Karpas-422 (cell line): ENCODE results near the gene TEX38. TPM values are rescaled to one million over a fixed set of nuclear protein-coding genes. Genes with fewer than 3 reads are reported as not detected.

ENCODE experiments used
- DNase-seq: peaks from one replicate; pipeline ENCODE4 v3.0.0-alpha.2; 2015
- H2AFZ ChIP-seq: fragments of 200-600 bp; sonication (generic); 2 replicates; pipeline ENCODE4 v1.6.1; 2014; ENCODE audit warnings: antibody characterized with exemption, low read length, mixed read lengths
- H3K27ac ChIP-seq: fragments of 200-600 bp; sonication (generic); 2 replicates; pipeline ENCODE4 v1.5.1; 2014; ENCODE audit warnings: mild to moderate bottlenecking, low read length, moderate library complexity
- H3K27me3 ChIP-seq: fragments of 200-600 bp; sonication (generic); 2 replicates; pipeline ENCODE4 v1.6.1; 2014; ENCODE audit warnings: low read length, mixed read lengths
- H3K36me3 ChIP-seq: fragments of 200-600 bp; sonication (generic); 2 replicates; pipeline ENCODE4 v1.6.1; 2014; ENCODE audit warnings: low read length, mixed read lengths; ENCODE audit not compliant: insufficient read depth
- H3K4me1 ChIP-seq: fragments of 200-600 bp; sonication (generic); 2 replicates; pipeline ENCODE4 v1.6.1; 2014; ENCODE audit warnings: mild to moderate bottlenecking, low read length, mixed read lengths
- H3K4me2 ChIP-seq: fragments of 200-600 bp; sonication (generic); 2 replicates; pipeline ENCODE4 v1.6.1; 2014; ENCODE audit warnings: low read length, low read depth, mild to moderate bottlenecking; ENCODE audit not compliant: poor library complexity, severe bottlenecking
- H3K4me3 ChIP-seq: fragments of 200-600 bp; sonication (generic); 2 replicates; pipeline ENCODE4 v1.5.1; 2014; ENCODE audit warnings: mild to moderate bottlenecking, antibody characterized with exemption, low read length, mixed read lengths
- H3K79me2 ChIP-seq: fragments of 200-600 bp; sonication (generic); 2 replicates; pipeline ENCODE4 v1.6.1; 2014; ENCODE audit warnings: mild to moderate bottlenecking, low read length, mixed read lengths
- H3K9ac ChIP-seq: fragments of 200-600 bp; sonication (generic); 2 replicates; pipeline ENCODE4 v1.6.0; 2014; ENCODE audit warnings: low read length
- H3K9me2 ChIP-seq: fragments of 200-600 bp; sonication (generic), shearing (Covaris generic); replicated peaks from 2 replicates; pipeline ENCODE4 v1.6.0; 2014; ENCODE audit warnings: mild to moderate bottlenecking, low read length, moderate library complexity; ENCODE audit not compliant: insufficient read depth
- H3K9me3 ChIP-seq: fragments of 300-700, 200-600 bp; sonication (generic); 2 replicates; pipeline ENCODE4 v1.6.1; 2014; ENCODE audit warnings: low read length, mixed read lengths
- H4K20me1 ChIP-seq: fragments of 200-600 bp; sonication (generic); 2 replicates; pipeline ENCODE4 v1.6.1; 2014; ENCODE audit warnings: mild to moderate bottlenecking, antibody characterized with exemption, low read length, low read depth; ENCODE audit not compliant: insufficient read depth
- total RNA-seq: library from RNA; depleted of rRNA; stranded (reverse); fragments of >200 nt; shearing (Covaris generic); gene quantifications from 2 replicates; pipeline ENCODE4 v1.2.3, GENCODE V29; 2014; ENCODE audit warnings: low replicate concordance

TEX38 gene
- total RNA-seq, 1 experiment from 2014 or later: 0.37 TPM

DNA sequence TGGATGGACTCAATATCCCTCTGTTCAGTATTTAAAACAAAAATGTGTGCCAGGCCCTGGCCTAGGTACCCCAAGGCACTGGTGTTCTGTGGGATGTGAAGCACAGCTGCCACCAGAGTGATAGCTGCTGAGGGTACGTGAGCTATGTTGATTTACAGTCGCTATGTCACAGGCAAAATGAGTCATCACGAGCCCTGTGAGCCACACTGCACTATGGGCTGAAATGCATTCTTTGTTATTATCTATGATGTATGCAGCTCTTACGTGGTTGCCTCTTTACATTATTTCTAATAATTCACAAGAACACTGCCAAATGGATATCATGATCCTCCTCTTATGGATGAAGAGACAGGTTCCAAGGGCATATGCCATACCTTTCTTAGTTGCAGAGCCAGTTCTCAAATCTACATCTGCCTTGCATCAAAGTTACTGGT is 2.1 kb downstream of the TEX38 start:
- peaks cover 2% of the 10 kb centered on the region for H3K4me1 ChIP-seq
- H3K4me2 ChIP-seq: no peak overlapping the region
- H3K9ac ChIP-seq: no peak overlapping the region
- no peak overlapping the region for H3K27ac ChIP-seq
- H3K9me3 ChIP-seq: no peaks in the 10 kb centered on the region
- no peak for DNase-seq
- no peaks in the 10 kb centered on the region for H3K9me2 ChIP-seq
- no peak overlapping the region for H2AFZ ChIP-seq
- no peaks in the 10 kb centered on the region for H4K20me1 ChIP-seq
- H3K36me3 ChIP-seq: peaks cover 11% of the 10 kb centered on the region; the same call in 1 of the 2 replicates
- H3K79me2 ChIP-seq: no peaks in the 10 kb centered on the region
- H3K4me3 ChIP-seq: no peak overlapping the region
- H3K27me3 ChIP-seq: no peaks in the 10 kb centered on the region

DNA sequence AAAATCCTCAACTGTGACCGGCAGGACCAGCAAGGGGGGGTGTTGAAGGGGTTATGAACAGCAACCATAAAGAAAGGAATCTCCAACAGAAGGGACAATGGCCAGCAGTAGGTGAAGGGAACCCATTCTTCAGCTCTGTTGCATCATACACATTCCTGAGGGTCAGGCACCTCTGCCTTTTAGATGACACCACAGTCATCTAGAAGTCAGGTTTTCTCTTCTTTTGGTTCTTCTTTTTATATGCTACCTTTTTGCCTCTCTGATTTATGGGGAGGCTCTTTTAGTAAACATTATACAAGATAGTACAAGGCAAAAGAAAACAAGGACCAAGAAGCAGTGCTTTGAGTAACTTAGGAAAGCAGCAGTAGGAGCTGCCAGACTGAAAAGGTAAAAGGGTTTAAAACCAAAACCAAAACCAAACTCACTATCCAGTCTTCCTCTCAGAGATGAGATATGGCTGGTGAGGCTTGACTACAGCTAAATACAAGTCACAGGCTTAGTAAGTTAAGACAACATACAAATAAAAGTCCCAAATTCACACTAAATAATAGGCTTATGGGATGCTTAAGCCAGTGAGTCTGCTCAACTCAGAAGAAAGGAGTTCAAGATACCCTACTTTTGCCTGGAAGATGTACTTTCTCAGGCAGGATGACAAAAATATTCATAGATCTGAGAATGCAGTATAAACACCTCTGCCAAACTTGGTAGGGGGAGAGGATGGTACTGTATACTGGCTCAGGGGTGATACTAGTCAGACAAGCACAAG is 4.1 kb downstream of the TEX38 start:
- Histone ChIP-seq H4K20me1 (no peaks in the 10 kb centered on the region), H3K9me2 (no peaks in the 10 kb centered on the region), H3K9ac (no peak overlapping the region), H3K27me3 (no peaks in the 10 kb centered on the region), H3K9me3 (no peaks in the 10 kb centered on the region), H2AFZ (no peak overlapping the region), H3K4me3 (no peak overlapping the region), H3K79me2 (0 out of 2 replicates have a peak, but pooled peaks cover 2% of the 10 kb centered on the region), H3K4me1 (no peaks in the 10 kb centered on the region), H3K36me3 (peaks cover 26% of the 10 kb centered on the region), H3K4me2 (no peak overlapping the region), H3K27ac (no peak overlapping the region)
- no peak for DNase-seq

DNA sequence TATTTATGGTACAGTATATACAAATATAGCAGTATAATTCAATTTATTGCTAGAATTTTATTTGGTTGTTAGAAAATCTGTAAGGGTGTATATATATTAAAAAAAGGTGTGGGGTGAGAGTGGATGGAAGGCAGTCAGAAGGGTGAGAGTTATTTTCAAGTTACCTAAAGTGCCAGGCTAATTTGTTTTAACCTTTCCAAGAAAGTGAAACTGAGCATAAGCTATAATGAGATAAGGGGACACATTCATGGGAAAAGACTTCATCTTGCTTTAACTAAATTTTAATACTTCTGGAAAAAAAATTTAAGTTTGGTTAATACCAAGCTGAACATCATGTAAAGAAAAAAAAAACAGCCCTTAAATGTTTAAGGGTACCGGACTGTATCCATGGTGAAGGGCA is 4.9 kb downstream of the TEX38 start:
- H2AFZ ChIP-seq: no peak overlapping the region
- H3K4me3 ChIP-seq: no peak overlapping the region
- H4K20me1 ChIP-seq: no peaks in the 10 kb centered on the region
- peaks cover 30% of the 10 kb centered on the region for H3K36me3 ChIP-seq
- H3K4me1 ChIP-seq: no peaks in the 10 kb centered on the region
- no peak for DNase-seq
- H3K4me2 ChIP-seq: no peak overlapping the region
- H3K9me3 ChIP-seq: no peaks in the 10 kb centered on the region
- no peak overlapping the region for H3K9ac ChIP-seq
- H3K79me2 ChIP-seq: 0 out of 2 replicates have a peak, but pooled peaks cover 2% of the 10 kb centered on the region
- H3K9me2 ChIP-seq: no peaks in the 10 kb centered on the region
- H3K27ac ChIP-seq: no peak overlapping the region
- no peaks in the 10 kb centered on the region for H3K27me3 ChIP-seq

DNA sequence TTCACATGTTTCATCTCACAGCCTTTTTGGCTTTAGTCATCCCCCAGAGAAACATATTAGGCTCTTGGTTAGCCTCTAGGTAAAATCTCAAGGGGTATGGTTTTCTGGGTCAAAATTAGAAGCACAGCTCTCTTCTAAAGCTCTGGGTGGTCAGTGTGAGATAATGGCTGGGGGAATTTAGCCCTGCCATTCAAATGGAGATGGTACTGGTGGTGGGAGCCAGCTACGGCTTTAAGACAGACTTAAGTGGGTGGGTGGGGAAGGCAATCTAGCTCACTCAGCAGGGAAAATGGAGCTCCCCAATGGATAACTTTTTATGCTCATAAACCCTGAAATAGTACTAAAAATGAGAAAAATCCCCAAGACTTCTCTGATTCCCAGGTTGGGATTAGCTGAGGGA is 5.7 kb downstream of the TEX38 start:
- Histone ChIP-seq H3K4me3 (no peak overlapping the region), H3K27ac (no peak overlapping the region)
- no peak for DNase-seq

DNA sequence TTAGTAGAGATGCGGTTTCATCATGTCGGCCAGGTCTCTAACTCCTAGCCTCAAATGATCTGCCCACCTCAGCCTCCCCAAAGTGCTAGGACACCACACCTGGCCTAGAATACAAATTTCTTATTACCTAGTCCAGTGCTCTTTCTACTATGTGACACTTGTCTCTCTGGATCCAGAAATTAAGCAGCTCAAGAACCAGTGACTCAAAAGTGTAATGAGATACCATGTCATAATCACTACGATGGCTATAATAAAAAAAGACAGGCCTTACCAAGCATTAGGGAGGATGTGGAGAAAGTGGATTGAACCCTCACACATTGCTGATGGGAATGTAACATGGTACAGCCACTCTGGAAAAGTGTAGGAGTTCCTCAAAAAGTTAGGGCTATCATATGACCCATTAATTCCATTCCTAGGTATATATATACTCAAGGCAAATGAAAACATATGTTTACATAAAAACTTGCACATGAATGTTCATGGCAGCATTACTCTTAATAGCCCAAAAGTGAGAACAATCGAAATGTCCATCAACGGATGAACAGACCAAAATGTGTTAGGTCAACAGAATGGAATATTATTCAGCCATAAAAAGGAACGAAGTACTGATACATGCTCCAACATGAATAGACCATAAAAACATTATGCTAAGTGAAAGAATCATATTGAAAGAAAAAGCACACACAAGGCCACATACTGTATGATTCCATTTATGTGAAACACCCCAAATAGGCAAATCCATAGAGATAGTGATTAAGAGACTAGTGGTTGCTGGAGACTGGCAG is 8.3 kb downstream of the TEX38 start:
- Histone ChIP-seq H3K9me2 (no peaks in the 10 kb centered on the region), H3K36me3 (peaks cover 62% of the 10 kb centered on the region), H3K9ac (no peak overlapping the region), H3K27ac (no peak overlapping the region), H3K79me2 (0 out of 2 replicates have a peak, but pooled peaks cover 2% of the 10 kb centered on the region), H3K4me2 (no peak overlapping the region), H3K9me3 (no peaks in the 10 kb centered on the region), H3K27me3 (no peaks in the 10 kb centered on the region), H4K20me1 (no peaks in the 10 kb centered on the region), H2AFZ (no peak overlapping the region), H3K4me3 (no peak overlapping the region), H3K4me1 (no peaks in the 10 kb centered on the region)
- DNase-seq: no peak

More for the DNA sequence above, 5.7 kb downstream of the TEX38 start:
- H3K79me2 ChIP-seq: 0 out of 2 replicates have a peak, but pooled peaks cover 2% of the 10 kb centered on the region
- no peak overlapping the region for H3K4me2 ChIP-seq
- H3K27me3 ChIP-seq: no peaks in the 10 kb centered on the region
- no peaks in the 10 kb centered on the region for H4K20me1 ChIP-seq
- H3K9me2 ChIP-seq: no peaks in the 10 kb centered on the region
- H3K4me1 ChIP-seq: no peaks in the 10 kb centered on the region
- H2AFZ ChIP-seq: no peak overlapping the region
- H3K36me3 ChIP-seq: peaks cover 38% of the 10 kb centered on the region
- H3K9me3 ChIP-seq: no peaks in the 10 kb centered on the region
- no peak overlapping the region for H3K9ac ChIP-seq

DNA sequence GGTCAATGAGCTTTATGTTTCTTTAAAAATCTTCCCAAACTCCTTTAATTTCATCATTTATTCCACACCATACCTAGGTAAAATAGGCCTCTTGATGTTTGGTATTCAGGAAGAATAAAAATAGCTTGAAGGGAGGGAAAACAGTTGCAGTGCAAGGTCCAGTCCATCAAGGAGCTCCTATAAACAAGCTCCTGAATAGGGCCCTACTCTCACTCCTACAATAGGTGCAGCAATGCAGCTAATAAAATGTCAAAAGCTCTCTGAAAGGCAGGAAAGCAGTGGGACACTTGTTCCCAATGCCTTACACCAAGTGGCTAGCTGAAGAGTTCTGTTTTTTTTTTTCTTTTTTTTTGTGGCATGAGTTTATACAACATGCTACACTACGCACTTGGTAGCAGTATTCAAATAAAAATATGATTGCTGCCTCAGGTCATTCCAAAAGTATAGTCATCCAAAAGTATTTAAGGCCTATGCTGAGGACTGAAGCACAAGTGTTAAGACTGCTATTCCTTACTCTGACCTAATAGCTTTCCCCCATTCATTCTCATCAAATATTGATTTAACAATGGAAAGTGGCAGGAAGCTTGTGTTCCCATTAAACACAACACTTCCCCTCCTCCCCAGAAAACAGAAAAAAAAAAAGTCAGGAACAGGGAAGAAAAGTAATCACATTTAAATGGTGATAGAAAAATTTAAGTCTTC is 9.8 kb downstream of the TEX38 start:
- H3K9me3 ChIP-seq: no peaks in the 10 kb centered on the region
- no peak overlapping the region for H3K4me3 ChIP-seq
- no peak overlapping the region for H3K4me2 ChIP-seq
- H4K20me1 ChIP-seq: no peaks in the 10 kb centered on the region
- no peak for DNase-seq
- H2AFZ ChIP-seq: no peak overlapping the region
- H3K27me3 ChIP-seq: no peaks in the 10 kb centered on the region
- H3K9me2 ChIP-seq: no peaks in the 10 kb centered on the region
- H3K27ac ChIP-seq: no peak overlapping the region
- H3K36me3 ChIP-seq: peaks cover 70% of the 10 kb centered on the region
- no peaks in the 10 kb centered on the region for H3K4me1 ChIP-seq
- no peak overlapping the region for H3K9ac ChIP-seq
- 0 out of 2 replicates have a peak, but pooled peaks cover 2% of the 10 kb centered on the region for H3K79me2 ChIP-seq

DNA sequence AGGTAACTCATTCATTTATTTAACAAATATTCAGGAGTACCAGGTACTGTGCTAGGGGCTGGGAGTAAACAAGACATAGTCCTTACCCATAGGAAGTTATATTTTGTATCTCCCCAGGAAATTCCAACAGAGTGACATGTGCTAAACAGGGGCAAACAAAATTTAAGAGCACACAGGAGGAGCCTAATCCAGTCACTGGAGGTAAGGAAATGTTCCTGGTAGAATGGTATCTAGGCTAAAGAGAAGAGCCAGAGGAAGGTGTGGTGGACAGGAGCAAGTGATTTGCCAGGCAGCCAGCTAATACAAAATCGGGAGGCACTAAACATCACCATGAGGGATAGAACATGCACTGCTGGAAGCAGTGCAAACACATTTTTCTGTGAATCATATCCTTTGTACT is 10.4 kb downstream of the TEX38 start:
- DNase-seq: no peak
- Histone ChIP-seq H3K4me1 (no peaks in the 10 kb centered on the region), H3K4me2 (no peak overlapping the region), H3K9me2 (no peaks in the 10 kb centered on the region), H4K20me1 (no peaks in the 10 kb centered on the region), H2AFZ (no peak overlapping the region), H3K79me2 (0 out of 2 replicates have a peak, but pooled peaks cover 2% of the 10 kb centered on the region), H3K9ac (no peak overlapping the region), H3K9me3 (no peaks in the 10 kb centered on the region), H3K27ac (no peak overlapping the region), H3K36me3 (peaks cover 75% of the 10 kb centered on the region), H3K27me3 (no peaks in the 10 kb centered on the region), H3K4me3 (no peak overlapping the region)

DNA sequence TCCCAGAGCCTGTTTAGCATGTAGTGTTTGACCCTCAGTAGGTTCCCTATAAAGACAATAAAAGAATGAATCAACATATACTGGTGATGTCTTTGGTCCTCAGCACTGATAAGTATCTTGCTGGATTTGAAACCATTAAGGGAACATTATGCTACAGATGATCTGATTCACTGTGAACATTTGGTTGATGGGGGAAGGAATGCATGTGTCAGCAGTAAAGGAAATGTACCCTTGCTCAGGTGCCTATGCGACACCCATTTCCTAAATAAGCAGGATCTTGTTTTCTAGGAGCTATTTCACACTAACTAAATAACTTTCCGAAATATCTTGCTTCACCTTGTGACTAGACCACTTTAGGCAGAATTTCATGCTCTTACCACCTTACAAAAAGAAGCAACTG is 13.0 kb downstream of the TEX38 start:
- Histone ChIP-seq H3K4me2 (no peak overlapping the region), H3K79me2 (0 out of 2 replicates have a peak, but pooled peaks cover 2% of the 10 kb centered on the region), H3K9me2 (no peaks in the 10 kb centered on the region), H3K9ac (no peak overlapping the region), H3K27me3 (no peaks in the 10 kb centered on the region), H3K27ac (no peak overlapping the region), H3K4me3 (no peak overlapping the region), H3K36me3 (peaks cover 76% of the 10 kb centered on the region), H3K4me1 (no peaks in the 10 kb centered on the region), H4K20me1 (no peaks in the 10 kb centered on the region), H3K9me3 (no peaks in the 10 kb centered on the region), H2AFZ (no peak overlapping the region)
- DNase-seq: no peak
